IPS-NIHi7 (cell line): ENCODE data around the gene CEACAM16.

ENCODE experiments used
- DNase-seq: peaks from one replicate; pipeline ENCODE4 v3.0.0; 2012; ENCODE audit warnings: mixed read lengths; ENCODE audit errors: extremely low spot score

Gene CEACAM16

GRCh38 chr19:44759083-44759804 is 60.3 kb downstream of the CEACAM16 start:
- no peak for DNase-seq
